Kidney (tissue), 14 donors: ENCODE results near the gene MISP. TPM values are rescaled to one million over a fixed set of nuclear protein-coding genes. Genes with fewer than 3 reads are reported as not detected.

Source experiments
- DNase-seq, 5 donors: peaks; one replicate each; pipeline ENCODE4 v3.0.0-alpha.2; 2013 to 2020
- FAIRE-seq: peaks from 2 replicates; lab custom pipeline; 2012; peaks lifted over from hg19 to GRCh38; lab: Jason Lieb, UNC
- H3K27ac ChIP-seq, 2 donors: one replicate each; pipeline ENCODE4 v1.7.0; 2013; ENCODE audit warnings: low read depth in 2 of 2, low read length in 2 of 2, inconsistent platforms in 1 of 2
- H3K27me3 ChIP-seq: one replicate; pipeline ENCODE4 v1.7.1; 2013; ENCODE audit warnings: low read length, inconsistent platforms; ENCODE audit not compliant: control insufficient read depth, insufficient read depth
- H3K36me3 ChIP-seq, 3 donors: one replicate each; pipeline versions ENCODE4 v1.7.0 to v1.7.1; 2013; ENCODE audit warnings: low read length in 3 of 3, control low read depth in 1 of 3, inconsistent platforms in 1 of 3; ENCODE audit not compliant: insufficient read depth in 3 of 3, control insufficient read depth in 2 of 3
- H3K4me1 ChIP-seq, 3 donors: one replicate each; pipeline versions ENCODE4 v1.7.0 to v1.7.1; 2013; ENCODE audit warnings: low read length in 3 of 3, inconsistent platforms in 1 of 3, low read depth in 1 of 3; ENCODE audit not compliant: control insufficient read depth in 2 of 3, insufficient read depth in 2 of 3
- H3K4me3 ChIP-seq, 3 donors: one replicate each; pipeline versions ENCODE4 v1.7.0 to v1.8.1; 2013; ENCODE audit warnings: low read length in 3 of 3, control low read depth in 1 of 3, inconsistent platforms in 1 of 3
- H3K9ac ChIP-seq, 3 donors: one replicate each; pipeline versions ENCODE4 v1.7.0 to v1.7.1; 2013; ENCODE audit warnings: low read length in 3 of 3, control low read depth in 1 of 3, inconsistent platforms in 1 of 3
- H3K9me3 ChIP-seq, 3 donors: one replicate each; pipeline versions ENCODE4 v1.7.0 to v1.7.1; 2013; ENCODE audit warnings: low read length in 3 of 3, control low read depth in 1 of 3, inconsistent platforms in 1 of 3; ENCODE audit not compliant: control insufficient read depth in 2 of 3, insufficient read depth in 1 of 3
- CTCF ChIP-seq: IDR thresholded peaks from 3 replicates; pipeline ENCODE4 v1.5.1; 2012; ENCODE audit warnings: mild to moderate bottlenecking, moderate library complexity, borderline replicate concordance; ENCODE audit not compliant: insufficient read depth; ENCODE audit errors: extremely low read depth
- intact Hi-C: fragments of 100-400 bp; cut with DNase I; formaldehyde crosslinking; loops from one replicate; pipeline ENCODE4 v1.11.1; 2022
- polyA plus RNA-seq: library from polyadenylated mRNA; stranded (reverse); fragments of 350-450 nt; fragmentation: Illumina TruSeq; extraction: RNeasy Lipid Tissue Mini Kit (QIAGEN cat#74804); gene quantifications from one replicate; pipeline ENCODE4 v1.2.3, GENCODE V29; 2014; ENCODE audit warnings: low read depth, low replicate concordance; ENCODE audit not compliant: insufficient read depth
- total RNA-seq: library from RNA; stranded (reverse); fragmentation: NEBNext Ultra II Directional; extraction: Animal tissue kit (Norgen Biotek cat#: 25700); gene quantifications from one replicate; pipeline ENCODE4 v1.2.1, GENCODE V29; 2021
- donor health status: control.
- donor health status: control.
- donor health status: control.
- donor health status: control.
- donor health status: control.
- donor health status: DM: yes; HTN: yes; CAD: no.
- donor health status: Normal renal cell carcinoma (clear cell type).

MISP gene
- total and polyA plus RNA-seq, 2 donors from 2014 or later = 17.8 to 19.6 TPM

- H3K4me1 ChIP-seq = peaks cover 0 to 4% (median 0%) of the 10 kb centered on the region in 3 donors
- H3K27me3 ChIP-seq = no peaks in the 10 kb centered on the region
- no peaks in the 10 kb centered on the region for H3K9me3 ChIP-seq
- FAIRE-seq = no peak
- peak in 4 of 5 donors; percentile 80 to 95 (median 87) for DNase-seq
- H3K27ac ChIP-seq = no peak overlapping the region
- intact Hi-C loops = no loop called here
- TF ChIP-seq CTCF = no peak
- H3K4me3 ChIP-seq = no peak overlapping the region
- H3K36me3 ChIP-seq = no peaks in the 10 kb centered on the region
- H3K9ac ChIP-seq = no peak overlapping the region
These were observed 47.1 kb upstream of the MISP start for GRCh38 chr19:703651-704446.

GRCh38 chr19:704447-704741 lies 46.5 kb upstream of the MISP start:
- Histone ChIP-seq H3K9me3 (no peaks in the 10 kb centered on the region), H3K9ac (no peak overlapping the region), H3K4me3 (no peak overlapping the region), H3K4me1 (peaks cover 0 to 4% (median 0%) of the 10 kb centered on the region in 3 donors), H3K27ac (no peak overlapping the region), H3K36me3 (no peaks in the 10 kb centered on the region), H3K27me3 (no peaks in the 10 kb centered on the region)
- TF ChIP-seq CTCF = no peak
- DNase-seq = no peak
- intact Hi-C loops = no loop called here
- no peak for FAIRE-seq

- Histone ChIP-seq H3K36me3 (no peaks in the 10 kb centered on the region), H3K9me3 (no peaks in the 10 kb centered on the region), H3K4me3 (peak within 1 kb of the TSS in 1 of 3 donors; percentile 37), H3K27me3 (no peaks in the 10 kb centered on the region), H3K9ac (peak within 1 kb of the TSS in 1 of 3 donors; percentile 51), H3K4me1 (peaks cover 0 to 4% (median 0%) of the 10 kb centered on the region in 3 donors), H3K27ac (peak within 1 kb of the TSS; percentile 13 to 67)
- FAIRE-seq (no peak), DNase-seq (peak in 4 of 5 donors; percentile 50 to 84 (median 70))
- intact Hi-C loops = no loop called here
- no peak for TF ChIP-seq CTCF
These were observed 42.5 kb upstream of the MISP start, which contains the start of gene PALM for GRCh38 chr19:708154-709143. Gene PALM, plus strand, starts transcription at chr19:708935. Its CDS starts 212 bp downstream, at chr19:709147.
